Stimulated activated CD8-positive, alpha-beta memory T cell treated with anti-CD3 and anti-CD28 coated beads, Interleukin-7, amount 100 ng/mL, for 1 hour (primary cell): Measurements from ENCODE around the gene ZNF280A.
A peak's percentile ranks its signal among the peaks of the same experiment; 100 is the strongest.
"Not testable (repeated sequence)": the region's sequence is repeated elsewhere in the genome, so short reads cannot be mapped to it uniquely, and the experiment has no call there.

ENCODE experiments used
- DNase-seq, 2 donors: peaks; one replicate each; pipeline ENCODE4 v3.0.0-alpha.2; 2020; ENCODE audit warnings: low read depth in 2 of 2

Gene ZNF280A

GRCh38 chr22:22468794-22469469 lies 51.1 kb downstream of the ZNF280A start:
- DNase-seq = not testable (repeated sequence)

- DNase-seq = no peak
These were observed 53.0 kb downstream of the ZNF280A start for GRCh38 chr22:22467112-22467511.

DNA sequence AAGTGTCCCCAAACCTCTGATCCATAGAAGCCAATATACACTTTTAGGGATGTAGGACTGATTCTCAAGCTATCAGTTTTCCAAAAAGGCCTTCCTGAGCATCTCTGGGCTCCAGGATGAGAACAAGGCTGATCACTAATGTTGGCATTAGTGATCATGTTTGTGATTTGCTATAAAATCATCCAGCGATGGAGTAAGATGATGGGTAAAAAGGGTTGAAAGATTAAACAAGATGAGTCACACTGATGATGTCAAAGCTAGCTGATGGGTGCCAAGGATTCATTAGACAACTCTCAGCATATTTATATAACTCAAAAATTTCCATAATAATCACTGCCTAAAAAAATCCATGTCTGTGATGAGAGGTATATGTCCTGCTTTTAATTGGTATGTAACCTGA lies 54.3 kb downstream of the ZNF280A start:
- DNase-seq = no peak

DNA sequence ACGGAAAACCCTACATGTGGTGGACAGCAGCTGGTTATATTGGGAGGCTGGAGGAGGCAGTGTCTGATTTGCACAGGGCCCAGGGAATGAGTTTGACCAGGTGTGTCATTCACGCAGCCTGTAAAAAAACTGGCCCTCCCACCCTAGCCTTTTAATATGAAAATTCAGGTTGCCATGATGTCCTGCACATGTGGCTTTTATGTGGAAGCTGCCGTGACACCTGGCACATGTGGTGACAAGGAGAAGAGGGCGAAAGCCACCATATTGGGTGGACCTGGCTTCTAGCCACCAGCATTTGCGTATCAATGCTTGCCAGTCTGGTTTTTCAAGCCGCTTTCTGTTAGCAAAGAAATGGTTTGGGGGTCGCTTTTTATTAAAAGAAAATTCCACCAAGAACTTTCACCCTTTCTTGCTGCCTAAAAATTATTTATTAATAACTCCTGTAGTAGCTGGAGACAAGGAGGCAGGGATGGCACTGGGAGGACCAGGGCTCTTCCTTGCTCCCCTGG lies 54.9 kb downstream of the ZNF280A start:
- DNase-seq = no peak

GRCh38 chr22:22464541-22465054 lies 55.5 kb downstream of the ZNF280A start:
- DNase-seq = no peak

GRCh38 chr22:22463855-22464540 lies 56.1 kb downstream of the ZNF280A start:
- DNase-seq = peak in 1 of 2 donors; percentile 8
